ENCODE data around the gene TAOK3. TPM values are rescaled to one million over a fixed set of nuclear protein-coding genes. Genes with fewer than 3 reads are reported as not detected.

The TAOK3 gene
- total and polyA plus RNA-seq, 2 donors (not counting 3 experiments of a cell fraction or from before 2014, with no cell fraction given), result 11.3 to 23.1 TPM

DNA sequence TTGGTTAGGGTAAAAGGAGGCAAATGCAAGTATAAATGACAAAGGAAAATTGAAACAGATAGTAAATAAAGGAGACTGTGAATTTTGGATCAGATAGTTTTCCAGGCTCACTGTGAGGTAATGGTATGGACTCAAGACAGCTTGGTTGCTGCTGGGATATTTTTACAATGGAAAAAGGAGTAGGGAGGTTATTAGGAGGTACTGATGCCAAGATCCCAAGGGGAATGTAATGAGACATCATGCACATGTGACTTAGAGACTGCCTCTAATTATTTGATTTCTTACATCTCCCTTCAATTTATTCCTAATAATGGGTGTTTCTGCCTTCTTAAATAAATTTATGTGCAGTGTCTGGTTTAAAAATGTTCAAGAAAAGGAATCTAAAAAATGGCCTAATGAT is 56.9 kb downstream of the TAOK3 start:
- peaks cover 21% of the 10 kb centered on the region for H3K79me2 ChIP-seq (ENCODE audit: control insufficient read depth, insufficient read depth, low read length)
- H4K20me1 ChIP-seq (replicated peaks; ENCODE audit: control insufficient read depth, extremely low read depth, insufficient read depth, low read length), result no peaks in the 10 kb centered on the region
- BruUV-seq (replicated peaks), result no TSS peak
- no peak overlapping the region for H2AFZ ChIP-seq (ENCODE audit: low read depth, low read length)
- no peak overlapping the region for H3K4me3 ChIP-seq (replicated peaks in 1 of 3; ENCODE audit: insufficient read depth in 1 of 3, low read depth in 1 of 3, low read length in 3 of 3)
- POLR2A ChIA-PET, result no interaction called here
- no peaks in the 10 kb centered on the region for H3K27me3 ChIP-seq (ENCODE audit: control insufficient read depth in 2 of 2, insufficient read depth in 2 of 2, low read length in 2 of 2)
- DNase-seq (ENCODE audit: low read depth, low spot score) (no peak), FAIRE-seq (no peak)
- no peaks in the 10 kb centered on the region for H3K9me1 ChIP-seq (replicated peaks; ENCODE audit: control insufficient read depth, extremely low read depth, insufficient read depth, low read length)
- H3K9ac ChIP-seq (replicated peaks; ENCODE audit: extremely low read depth, insufficient read depth, low read length), result no peak overlapping the region
- CTCF ChIA-PET, result interaction anchor here (0.9 to 2.7 kb wide), 5 partner anchors 8 to 102 kb away, joined by 3 to 9 read pairs (median 3); no protein-coding TSS in a partner anchor
- no peaks in the 10 kb centered on the region for H3K9me3 ChIP-seq (replicated peaks; ENCODE audit: control insufficient read depth, insufficient read depth, low read length)
- H3K36me3 ChIP-seq (ENCODE audit: control insufficient read depth in 2 of 2, extremely low read depth in 1 of 2, insufficient read depth in 2 of 2, low read length in 2 of 2), result no peaks in the 10 kb centered on the region
- no peak overlapping the region for H3K27ac ChIP-seq (ENCODE audit: insufficient read depth, low read depth, low read length)
- TF ChIP-seq JUN (IDR thresholded peaks at IDR 0.05; ENCODE audit: borderline replicate concordance, insufficient read depth, insufficient read length, low read depth) (no peak), POLR2A (IDR thresholded peaks at IDR 0.05; ENCODE audit: low read depth, low read length) (no peak), MYC (IDR thresholded peaks at IDR 0.05; ENCODE audit: low read depth, low read length) (no peak), EZH2 (IDR thresholded peaks at IDR 0.05; ENCODE audit: borderline replicate concordance, low read depth, low read length, severe bottlenecking) (no peak), POLR2AphosphoS5 (IDR thresholded peaks at IDR 0.05; ENCODE audit: insufficient read depth, low read depth, low read length) (no peak), FOS (IDR thresholded peaks at IDR 0.05; ENCODE audit: borderline replicate concordance, insufficient read depth, low read length) (no peak), GATA2 (IDR thresholded peaks at IDR 0.05; ENCODE audit: insufficient read depth, insufficient read length, low read depth, low read length) (no peak)
- TF ChIP-seq, protein P1, sequence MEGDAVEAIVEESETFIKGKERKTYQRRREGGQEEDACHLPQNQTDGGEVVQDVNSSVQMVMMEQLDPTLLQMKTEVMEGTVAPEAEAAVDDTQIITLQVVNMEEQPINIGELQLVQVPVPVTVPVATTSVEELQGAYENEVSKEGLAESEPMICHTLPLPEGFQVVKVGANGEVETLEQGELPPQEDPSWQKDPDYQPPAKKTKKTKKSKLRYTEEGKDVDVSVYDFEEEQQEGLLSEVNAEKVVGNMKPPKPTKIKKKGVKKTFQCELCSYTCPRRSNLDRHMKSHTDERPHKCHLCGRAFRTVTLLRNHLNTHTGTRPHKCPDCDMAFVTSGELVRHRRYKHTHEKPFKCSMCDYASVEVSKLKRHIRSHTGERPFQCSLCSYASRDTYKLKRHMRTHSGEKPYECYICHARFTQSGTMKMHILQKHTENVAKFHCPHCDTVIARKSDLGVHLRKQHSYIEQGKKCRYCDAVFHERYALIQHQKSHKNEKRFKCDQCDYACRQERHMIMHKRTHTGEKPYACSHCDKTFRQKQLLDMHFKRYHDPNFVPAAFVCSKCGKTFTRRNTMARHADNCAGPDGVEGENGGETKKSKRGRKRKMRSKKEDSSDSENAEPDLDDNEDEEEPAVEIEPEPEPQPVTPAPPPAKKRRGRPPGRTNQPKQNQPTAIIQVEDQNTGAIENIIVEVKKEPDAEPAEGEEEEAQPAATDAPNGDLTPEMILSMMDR (IDR thresholded peaks at IDR 0.05; ENCODE audit: extremely low read depth in 1 of 2, insufficient read depth in 1 of 2, low read depth in 1 of 2, low read length in 2 of 2), result no peak
- TF ChIP-seq, protein P2, sequence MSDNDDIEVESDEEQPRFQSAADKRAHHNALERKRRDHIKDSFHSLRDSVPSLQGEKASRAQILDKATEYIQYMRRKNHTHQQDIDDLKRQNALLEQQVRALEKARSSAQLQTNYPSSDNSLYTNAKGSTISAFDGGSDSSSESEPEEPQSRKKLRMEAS (IDR thresholded peaks at IDR 0.05; ENCODE audit: insufficient read depth, insufficient read length), result no peak
- no peak overlapping the region for H3K4me2 ChIP-seq (ENCODE audit: insufficient read depth, low read length)
- intact Hi-C loops (cut with micrococcal nuclease) (no loop called here), dilution Hi-C loops (cut with MboI; ENCODE audit: extremely low pct_ligation_motif_present, low sequenced_read_pairs) (no loop called here)
- no peaks in the 10 kb centered on the region for H3K4me1 ChIP-seq (ENCODE audit: control insufficient read depth, extremely low read depth, insufficient read depth, low read length)

All from endothelial cell of umbilical vein (primary cell).